A549 (cell line): ENCODE data around the gene HOXA5. TPM values are rescaled to one million over a fixed set of nuclear protein-coding genes. Genes with fewer than 3 reads are reported as not detected.

ENCODE experiments used
- ATAC-seq, 2 experiments: fragments of 200-7000 bp in 1 of 2; fragments of >200 bp in 1 of 2; cut with Nextera tagmentation in 1 of 2; cut with Tn5 transposase in 1 of 2; 3 replicates each; pipeline versions ENCODE4 v1.8.0 to v1.9.1; 2018 to 2020; ENCODE audit warnings: mild to moderate bottlenecking in 1 of 2, moderate library complexity in 1 of 2
- CTCF ChIA-PET: fragments of 300-600 bp; sonication (Branson Sonifier 250); formaldehyde crosslinking; extraction: SDS; loops from one replicate; lab custom pipeline; 2021; ENCODE audit warnings: antibody characterized with exemption, inconsistent platforms; lab: Yijun Ruan, JAX
- POLR2A ChIA-PET: fragments of 350-600 bp; formaldehyde crosslinking; extraction: SDS; loops from one replicate; lab custom pipeline; 2021; ENCODE audit warnings: antibody characterized with exemption, inconsistent platforms; lab: Yijun Ruan, JAX
- DNase-seq, 2 experiments: peaks; one replicate each; pipeline versions ENCODE4 v3.0.0 to v3.0.0-alpha.2; 2011 to 2016; ENCODE audit warnings: low read depth in 1 of 2, low spot score in 1 of 2
- FAIRE-seq: peaks from 2 replicates; lab custom pipeline; 2011; peaks lifted over from hg19 to GRCh38; lab: Jason Lieb, UNC
- H3K27ac ChIP-seq, 2 experiments: fragments of >200 bp; sonication (Bioruptor Twin); formaldehyde crosslinking; 3 replicates each; pipeline ENCODE4 v1.5.1; 2016 to 2017
- H3K4me1 ChIP-seq: fragments of >200 bp; sonication (Bioruptor Twin); formaldehyde crosslinking; 3 replicates; pipeline ENCODE4 v1.6.1; 2016
- H3K4me2 ChIP-seq: fragments of >200 bp; sonication (Bioruptor Twin); formaldehyde crosslinking; 3 replicates; pipeline ENCODE4 v1.6.1; 2016
- H3K4me3 ChIP-seq: fragments of >200 bp; sonication (Bioruptor Twin); formaldehyde crosslinking; 3 replicates; pipeline ENCODE4 v1.5.1; 2016
- H3K9me3 ChIP-seq: fragments of >200 bp; sonication (Bioruptor Twin); formaldehyde crosslinking; 3 replicates; pipeline ENCODE4 v1.6.1; 2016
- BHLHE40 ChIP-seq: IDR thresholded peaks from 2 replicates; pipeline ENCODE4 v1.6.1; 2012; ENCODE audit warnings: low read depth, low read length, inconsistent platforms
- CEBPB ChIP-seq, 2 experiments: fragments of >200 bp in 1 of 2; sonication (Bioruptor Twin) in 1 of 2; formaldehyde crosslinking in 1 of 2; IDR thresholded peaks; 2 replicates each; pipeline ENCODE4 v1.6.1; 2012 to 2016
- EP300 ChIP-seq, 2 experiments: fragments of >200 bp; sonication (Bioruptor Twin); formaldehyde crosslinking; IDR thresholded peaks; 2 replicates in 1 of 2; 3 replicates in 1 of 2; pipeline ENCODE4 v1.6.1; 2016 to 2017
- HEYL ChIP-seq: fragments of 250-450 bp; sonication (Bioruptor Pico); IDR thresholded peaks from 2 replicates; pipeline ENCODE4 v1.8.0; 2021; ENCODE audit warnings: mild to moderate bottlenecking, moderate library complexity
- HOXA7 ChIP-seq: fragments of 250-450 bp; sonication (Bioruptor Pico); IDR thresholded peaks from 2 replicates; pipeline ENCODE4 v1.5.0; 2020; ENCODE audit warnings: mild to moderate bottlenecking, moderate library complexity
- HOXB13 ChIP-seq: fragments of 250-450 bp; sonication (Bioruptor Pico); IDR thresholded peaks from 2 replicates; pipeline ENCODE4 v1.5.0; 2020; ENCODE audit warnings: low read depth, mild to moderate bottlenecking, moderate library complexity
- HOXB5 ChIP-seq: fragments of 250-450 bp; sonication (Bioruptor Pico); IDR thresholded peaks from 2 replicates; pipeline ENCODE4 v1.5.0; 2020; ENCODE audit warnings: mild to moderate bottlenecking, moderate library complexity
- JUN ChIP-seq, 2 experiments: fragments of >200 bp; sonication (Bioruptor Twin); formaldehyde crosslinking; IDR thresholded peaks; 2 replicates in 1 of 2; 3 replicates in 1 of 2; pipeline ENCODE4 v1.6.1; 2016 to 2017
- JUNB ChIP-seq: fragments of >200 bp; sonication (Bioruptor Twin); formaldehyde crosslinking; IDR thresholded peaks from 2 replicates; pipeline ENCODE4 v1.6.1; 2016
- KDM5A ChIP-seq: fragments of 200-600 bp; sonication (generic); IDR thresholded peaks from 2 replicates; pipeline ENCODE4 v1.6.1; 2016; ENCODE audit warnings: antibody characterized with exemption, mild to moderate bottlenecking
- MYC ChIP-seq: IDR thresholded peaks from 2 replicates; pipeline ENCODE4 v1.6.1; 2012; ENCODE audit warnings: mild to moderate bottlenecking, inconsistent platforms, low read length, improper control_type of control experiment, borderline replicate concordance
- NPAS2 ChIP-seq: fragments of 250-450 bp; sonication (Bioruptor Pico); IDR thresholded peaks from 2 replicates; pipeline ENCODE4 v1.8.0; 2022; ENCODE audit warnings: mild to moderate bottlenecking, moderate library complexity, borderline replicate concordance
- NR3C1 ChIP-seq: fragments of >200 bp; sonication (Bioruptor Twin); formaldehyde crosslinking; IDR thresholded peaks from 3 replicates; pipeline ENCODE4 v1.6.1; 2017
- POLR2A ChIP-seq: IDR thresholded peaks from 2 replicates; pipeline ENCODE4 v1.6.1; 2012; ENCODE audit warnings: mild to moderate bottlenecking, low read length
- POLR2AphosphoS2 ChIP-seq: conservative IDR thresholded peaks from 2 replicates; pipeline ENCODE4 v1.6.1; 2012; ENCODE audit warnings: low read length, improper control_type of control experiment, inconsistent platforms
- RCOR1 ChIP-seq: fragments of 150-350 bp; IDR thresholded peaks from 2 replicates; pipeline ENCODE4 v1.6.1; 2014; ENCODE audit warnings: antibody characterized with exemption, low read length, low read depth
- RFX5 ChIP-seq: fragments of 450-650 bp; IDR thresholded peaks from 2 replicates; pipeline ENCODE4 v1.7.1; 2014; ENCODE audit warnings: antibody characterized with exemption, mild to moderate bottlenecking, moderate library complexity
- RNF2 ChIP-seq: fragments of 200-600 bp; sonication (generic); IDR thresholded peaks from 2 replicates; pipeline ENCODE4 v1.6.1; 2016; ENCODE audit warnings: low read depth, mild to moderate bottlenecking, antibody characterized with exemption, moderate library complexity, borderline replicate concordance
- SMC3 ChIP-seq: fragments of >200 bp; sonication (Bioruptor Twin); formaldehyde crosslinking; IDR thresholded peaks from 3 replicates; pipeline ENCODE4 v1.6.1; 2018; ENCODE audit warnings: inconsistent platforms
- ZC3H11A ChIP-seq: fragments of 450-650 bp; IDR thresholded peaks from 2 replicates; pipeline ENCODE4 v1.6.1; 2014; ENCODE audit warnings: antibody characterized with exemption, mild to moderate bottlenecking
- ZFP36 ChIP-seq: fragments of 450-650 bp; IDR thresholded peaks from 2 replicates; pipeline ENCODE4 v1.6.1; 2014; ENCODE audit warnings: borderline replicate concordance; ENCODE audit not compliant: partially characterized antibody
- ZNF302 ChIP-seq: fragments of 250-450 bp; sonication (Bioruptor Pico); IDR thresholded peaks from 2 replicates; pipeline ENCODE4 v1.9.0; 2021; ENCODE audit warnings: inconsistent platforms, mild to moderate bottlenecking, moderate library complexity
- WGBS: methylation state at CpG from one replicate; pipeline ENCODE4 v1.1.6; 2017; ENCODE audit errors: missing lambda C conversion rate; 5-methylcytosine and 5-hydroxymethylcytosine counted together
- polyA plus RNA-seq, 4 experiments: library from polyadenylated mRNA; depleted of rRNA in 3 of 4; stranded (reverse); fragments of >200 nt; fragmentation: RNase III in 1 of 4; extraction: RNeasy Plus Mini Kit Qiagen cat#74134 plus additional on column Dnase treatment in 1 of 4; gene quantifications; 2 replicates in 3 of 4; 3 replicates in 1 of 4; pipeline ENCODE4 v1.2.3, GENCODE V29; 2011 to 2017
- TF ChIP-seq, protein P1 (sequence below): fragments of 200-600 bp; sonication (generic); IDR thresholded peaks from 2 replicates; pipeline ENCODE4 v1.6.1; 2016; ENCODE audit warnings: antibody characterized with exemption, mild to moderate bottlenecking, moderate library complexity
- TF ChIP-seq, protein P2 (sequence below): fragments of 250-450 bp; sonication (Bioruptor Pico); IDR thresholded peaks from 2 replicates; pipeline ENCODE4 v1.5.0; 2020; ENCODE audit warnings: low read depth, mild to moderate bottlenecking, moderate library complexity
- TF ChIP-seq, protein P3 (sequence below): fragments of 450-650 bp; IDR thresholded peaks from 2 replicates; pipeline ENCODE4 v1.6.1; 2014; ENCODE audit warnings: antibody characterized with exemption

The HOXA5 gene
- polyA plus RNA-seq, 2 of the 4 experiments (the other 2 are of a cell fraction): 4.0 to 6.5 TPM

DNA sequence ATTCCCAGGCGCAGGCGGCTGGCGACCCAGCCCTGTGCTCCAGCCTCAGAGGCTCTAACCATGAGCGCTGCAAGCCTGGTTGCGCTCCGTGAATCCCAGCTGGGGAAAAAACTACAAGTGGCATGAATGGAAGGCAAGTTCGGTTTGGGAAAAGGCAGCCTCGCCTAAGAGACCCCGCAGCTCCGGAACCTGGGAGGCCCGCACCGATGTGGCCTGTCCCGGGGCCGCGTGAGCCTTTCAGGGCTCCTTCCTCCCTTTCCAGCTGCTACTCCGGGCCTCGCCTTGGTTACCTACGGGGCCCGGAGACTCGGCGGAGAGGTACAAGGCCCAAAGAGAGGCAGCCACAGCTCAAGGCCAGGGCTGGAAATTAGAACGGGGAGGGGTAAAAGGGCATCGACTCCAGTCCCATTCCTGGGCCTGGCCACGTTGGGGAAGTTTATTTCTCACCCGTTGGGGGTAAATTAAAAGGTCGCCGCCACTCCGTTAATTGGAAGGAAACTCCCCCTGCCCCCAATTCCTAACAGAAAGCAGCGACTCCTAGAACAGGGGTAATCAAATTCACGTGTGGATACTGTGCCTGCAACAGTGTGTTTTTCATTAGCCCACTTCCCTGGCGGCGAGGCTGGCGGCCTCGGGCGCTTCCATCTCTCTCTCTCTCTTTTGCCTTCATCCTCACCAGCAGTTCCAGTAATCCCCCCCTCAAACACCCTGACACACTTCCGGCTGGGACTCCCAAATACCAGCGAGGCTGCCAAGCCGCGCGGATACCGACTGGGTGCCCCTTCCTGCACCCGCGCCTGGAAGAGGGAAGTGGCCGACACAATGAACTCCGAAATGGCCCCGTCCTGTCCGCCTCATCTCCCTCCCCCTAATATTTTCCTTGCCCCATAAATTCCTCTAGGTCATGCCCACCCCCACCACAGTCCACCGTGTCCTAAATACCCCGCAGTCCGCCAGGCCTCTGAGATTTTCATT is 23.3 kb upstream of the HOXA5 start:
- POLR2A ChIA-PET: no interaction called here
- FAIRE-seq (no peak), DNase-seq (no peak), ATAC-seq (no peak)
- Histone ChIP-seq H3K4me1 (peaks cover 4% of the 10 kb centered on the region; the same call in 1 of the 3 replicates), H3K27ac (no peak overlapping the region), H3K4me2 (no peak overlapping the region), H3K9me3 (no peaks in the 10 kb centered on the region), H3K4me3 (no peak overlapping the region)
- CTCF ChIA-PET: interaction anchor here (0.7 to 7.0 kb wide), 7 partner anchors 10 to 1274 kb away, joined by 3 to 160 read pairs (median 3); partner anchors contain the start of genes HOXA5, HOXA6 and HOXA7
- 94% methylated on average over 50 of the region's 50 CpGs for WGBS
- no peak for TF ChIP-seq JUN (IDR thresholded peaks at IDR 0.05)
- no peak for TF ChIP-seq RCOR1
- no peak for TF ChIP-seq JUNB
- no peak for TF ChIP-seq RFX5
- TF ChIP-seq EP300 (IDR thresholded peaks at IDR 0.05): no peak
- TF ChIP-seq ZNF302 (CRISPR knock-in tag): no peak
- TF ChIP-seq MYC: no peak
- no peak for TF ChIP-seq BHLHE40
- TF ChIP-seq, protein P1, sequence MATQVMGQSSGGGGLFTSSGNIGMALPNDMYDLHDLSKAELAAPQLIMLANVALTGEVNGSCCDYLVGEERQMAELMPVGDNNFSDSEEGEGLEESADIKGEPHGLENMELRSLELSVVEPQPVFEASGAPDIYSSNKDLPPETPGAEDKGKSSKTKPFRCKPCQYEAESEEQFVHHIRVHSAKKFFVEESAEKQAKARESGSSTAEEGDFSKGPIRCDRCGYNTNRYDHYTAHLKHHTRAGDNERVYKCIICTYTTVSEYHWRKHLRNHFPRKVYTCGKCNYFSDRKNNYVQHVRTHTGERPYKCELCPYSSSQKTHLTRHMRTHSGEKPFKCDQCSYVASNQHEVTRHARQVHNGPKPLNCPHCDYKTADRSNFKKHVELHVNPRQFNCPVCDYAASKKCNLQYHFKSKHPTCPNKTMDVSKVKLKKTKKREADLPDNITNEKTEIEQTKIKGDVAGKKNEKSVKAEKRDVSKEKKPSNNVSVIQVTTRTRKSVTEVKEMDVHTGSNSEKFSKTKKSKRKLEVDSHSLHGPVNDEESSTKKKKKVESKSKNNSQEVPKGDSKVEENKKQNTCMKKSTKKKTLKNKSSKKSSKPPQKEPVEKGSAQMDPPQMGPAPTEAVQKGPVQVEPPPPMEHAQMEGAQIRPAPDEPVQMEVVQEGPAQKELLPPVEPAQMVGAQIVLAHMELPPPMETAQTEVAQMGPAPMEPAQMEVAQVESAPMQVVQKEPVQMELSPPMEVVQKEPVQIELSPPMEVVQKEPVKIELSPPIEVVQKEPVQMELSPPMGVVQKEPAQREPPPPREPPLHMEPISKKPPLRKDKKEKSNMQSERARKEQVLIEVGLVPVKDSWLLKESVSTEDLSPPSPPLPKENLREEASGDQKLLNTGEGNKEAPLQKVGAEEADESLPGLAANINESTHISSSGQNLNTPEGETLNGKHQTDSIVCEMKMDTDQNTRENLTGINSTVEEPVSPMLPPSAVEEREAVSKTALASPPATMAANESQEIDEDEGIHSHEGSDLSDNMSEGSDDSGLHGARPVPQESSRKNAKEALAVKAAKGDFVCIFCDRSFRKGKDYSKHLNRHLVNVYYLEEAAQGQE: no peak
- no peak for TF ChIP-seq SMC3
- no peak for TF ChIP-seq HOXA7 (CRISPR knock-in tag)
- no peak for TF ChIP-seq HOXB13 (CRISPR knock-in tag)
- TF ChIP-seq ZC3H11A: no peak

DNA sequence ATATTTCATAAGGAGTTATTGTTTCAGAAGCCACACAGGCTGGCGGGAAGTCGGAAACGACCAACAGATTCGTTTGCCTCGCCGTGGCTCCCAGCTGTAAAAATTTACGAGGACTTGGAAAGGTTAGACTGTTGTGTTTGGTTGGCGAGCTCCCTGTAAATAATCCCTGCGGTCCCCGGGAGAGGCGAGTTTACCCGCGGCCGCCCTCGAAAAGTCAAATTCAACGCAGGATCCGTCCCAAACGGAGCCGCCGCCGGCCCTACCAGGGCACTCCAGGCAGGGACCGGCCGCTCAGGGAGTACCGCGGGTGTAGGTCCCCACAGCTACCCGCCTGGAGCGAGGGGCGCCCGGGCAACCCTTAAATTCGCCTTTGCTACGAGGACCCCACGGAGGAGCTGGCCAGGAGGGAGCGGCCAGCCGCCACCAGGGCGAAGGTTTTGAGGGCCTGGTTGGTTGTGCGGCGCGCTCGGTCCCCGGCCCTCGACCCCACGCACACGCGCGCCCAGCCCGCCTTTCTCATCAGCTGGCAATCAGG is 22.6 kb upstream of the HOXA5 start:
- FAIRE-seq: no peak

DNA sequence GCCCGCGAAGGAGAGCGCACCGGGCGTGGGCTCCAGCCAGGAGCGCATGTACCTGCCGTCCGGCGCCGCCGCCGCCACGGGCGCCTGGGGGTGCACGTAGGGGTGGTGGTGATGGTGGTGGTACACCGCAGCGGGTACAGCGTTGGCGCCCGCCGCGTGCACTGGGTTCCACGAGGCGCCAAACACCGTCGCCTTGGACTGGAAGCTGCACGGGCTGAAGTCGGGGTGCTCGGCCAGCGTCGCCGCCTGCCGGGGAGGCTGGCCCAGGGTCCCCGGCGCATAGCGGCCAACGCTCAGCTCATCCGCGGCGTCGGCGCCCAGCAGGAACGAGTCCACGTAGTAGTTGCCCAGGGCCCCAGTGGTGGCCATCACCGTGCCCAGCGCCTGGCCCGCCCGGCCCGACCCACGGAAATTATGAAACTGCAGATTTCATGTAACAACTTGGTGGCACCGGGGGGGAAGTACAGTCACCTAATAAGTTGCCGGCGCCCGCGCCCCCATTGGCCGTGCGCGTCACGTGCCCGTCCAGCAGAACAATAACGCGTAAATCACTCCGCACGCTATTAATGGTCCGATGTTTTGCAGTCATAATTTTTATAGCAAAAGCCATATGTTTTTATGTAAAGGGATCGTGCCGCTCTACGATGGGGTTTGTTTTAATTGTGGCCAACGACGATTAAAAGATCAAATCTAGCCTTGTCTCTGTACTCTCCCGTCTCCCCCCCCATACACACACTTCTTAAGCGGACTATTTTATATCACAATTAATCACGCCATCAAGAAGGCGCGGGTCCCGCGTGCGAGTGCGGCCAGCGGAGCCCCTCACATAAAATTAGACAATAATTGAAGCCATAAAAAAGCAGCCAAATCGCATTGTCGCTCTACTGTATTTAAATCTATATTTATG is 21.9 kb upstream of the HOXA5 start, which contains the start of gene HOXA9:
Gene HOXA9 (minus strand): TSS at position 449 of the 907 bp plus-strand sequence. CDS start 80 bp downstream, at position 369.
- ChIA-PET POLR2A (no interaction called here), CTCF (interaction anchor here (0.7 to 7.0 kb wide), 5 partner anchors 9 to 1273 kb away, joined by 3 to 160 read pairs (median 3); partner anchors contain the start of genes HOXA5, HOXA6 and HOXA7)
- WGBS: 95% methylated on average over 65 of the region's 82 CpGs
- H3K27ac ChIP-seq: no peak within 1 kb of the TSS
- H3K4me2 ChIP-seq: no peak within 1 kb of the TSS
- ATAC-seq: no peak
- TF ChIP-seq RNF2 (no peak), POLR2A (no peak), CEBPB (IDR thresholded peaks at IDR 0.05) (no peak), JUNB (no peak), HEYL (no peak), ZFP36 (no peak), NPAS2 (no peak)
- TF ChIP-seq, protein P2, sequence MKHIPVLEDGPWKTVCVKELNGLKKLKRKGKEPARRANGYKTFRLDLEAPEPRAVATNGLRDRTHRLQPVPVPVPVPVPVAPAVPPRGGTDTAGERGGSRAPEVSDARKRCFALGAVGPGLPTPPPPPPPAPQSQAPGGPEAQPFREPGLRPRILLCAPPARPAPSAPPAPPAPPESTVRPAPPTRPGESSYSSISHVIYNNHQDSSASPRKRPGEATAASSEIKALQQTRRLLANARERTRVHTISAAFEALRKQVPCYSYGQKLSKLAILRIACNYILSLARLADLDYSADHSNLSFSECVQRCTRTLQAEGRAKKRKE (CRISPR knock-in tag): no peak
- TF ChIP-seq, protein P3, sequence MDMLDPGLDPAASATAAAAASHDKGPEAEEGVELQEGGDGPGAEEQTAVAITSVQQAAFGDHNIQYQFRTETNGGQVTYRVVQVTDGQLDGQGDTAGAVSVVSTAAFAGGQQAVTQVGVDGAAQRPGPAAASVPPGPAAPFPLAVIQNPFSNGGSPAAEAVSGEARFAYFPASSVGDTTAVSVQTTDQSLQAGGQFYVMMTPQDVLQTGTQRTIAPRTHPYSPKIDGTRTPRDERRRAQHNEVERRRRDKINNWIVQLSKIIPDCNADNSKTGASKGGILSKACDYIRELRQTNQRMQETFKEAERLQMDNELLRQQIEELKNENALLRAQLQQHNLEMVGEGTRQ: no peak
- DNase-seq: no peak
- FAIRE-seq: no peak
- no peaks in the 10 kb centered on the region for H3K9me3 ChIP-seq
- H3K4me1 ChIP-seq: peaks cover 6% of the 10 kb centered on the region; the same call in 1 of the 3 replicates
- no peak within 1 kb of the TSS for H3K4me3 ChIP-seq

More for the DNA sequence above, 22.6 kb upstream of the HOXA5 start:
- no peak overlapping the region for H3K27ac ChIP-seq
- no peaks in the 10 kb centered on the region for H3K9me3 ChIP-seq
- POLR2A ChIA-PET: no interaction called here
- H3K4me2 ChIP-seq: no peak overlapping the region
- CTCF ChIA-PET: interaction anchor here (0.7 to 7.0 kb wide), 7 partner anchors 9 to 1273 kb away, joined by 3 to 160 read pairs (median 3); partner anchors contain the start of genes HOXA5, HOXA6 and HOXA7
- TF ChIP-seq POLR2AphosphoS2: no peak
- no peak for TF ChIP-seq NPAS2
- TF ChIP-seq NR3C1: no peak
- TF ChIP-seq KDM5A: no peak
- no peak for TF ChIP-seq CEBPB (IDR thresholded peaks at IDR 0.05)
- TF ChIP-seq HOXB5: no peak
- H3K4me1 ChIP-seq: peaks cover 7% of the 10 kb centered on the region; the same call in 1 of the 3 replicates
- DNase-seq: no peak
- 93% methylated on average over 26 of the region's 46 CpGs for WGBS
- no peak for ATAC-seq
- no peak overlapping the region for H3K4me3 ChIP-seq
